Skeletal muscle satellite cell (primary cell): ENCODE results near the gene PRAME.
A peak's percentile ranks its signal among the peaks of the same experiment; 100 is the strongest.
"Not testable (repeated sequence)": the region's sequence is repeated elsewhere in the genome, so short reads cannot be mapped to it uniquely, and the experiment has no call there.

Experiments used
- H3K27me3 ChIP-seq: 2 replicates; pipeline ENCODE4 v1.7.0; 2013; ENCODE audit warnings: low read length; ENCODE audit not compliant: control insufficient read depth, insufficient read depth
- H3K36me3 ChIP-seq: 2 replicates; pipeline ENCODE4 v1.7.0; 2013; ENCODE audit warnings: mild to moderate bottlenecking, control low read depth, low read length; ENCODE audit not compliant: insufficient read depth
- H3K4me1 ChIP-seq: 2 replicates; pipeline ENCODE4 v1.7.0; 2013; ENCODE audit warnings: low read length; ENCODE audit not compliant: control insufficient read depth, insufficient read depth
- H3K4me2 ChIP-seq: 2 replicates; pipeline ENCODE4 v1.7.0; 2013; ENCODE audit warnings: mild to moderate bottlenecking, low read length
- H3K4me3 ChIP-seq: 2 replicates; pipeline ENCODE4 v1.7.0; 2013; ENCODE audit warnings: low read length
- H3K9ac ChIP-seq: 2 replicates; pipeline ENCODE4 v1.7.0; 2013; ENCODE audit warnings: mild to moderate bottlenecking, low read depth, low read length, moderate library complexity
- H3K9me3 ChIP-seq: replicated peaks from 2 replicates; pipeline ENCODE4 v1.7.0; 2013; ENCODE audit warnings: mild to moderate bottlenecking, control low read depth, low read length

PRAME gene

DNA sequence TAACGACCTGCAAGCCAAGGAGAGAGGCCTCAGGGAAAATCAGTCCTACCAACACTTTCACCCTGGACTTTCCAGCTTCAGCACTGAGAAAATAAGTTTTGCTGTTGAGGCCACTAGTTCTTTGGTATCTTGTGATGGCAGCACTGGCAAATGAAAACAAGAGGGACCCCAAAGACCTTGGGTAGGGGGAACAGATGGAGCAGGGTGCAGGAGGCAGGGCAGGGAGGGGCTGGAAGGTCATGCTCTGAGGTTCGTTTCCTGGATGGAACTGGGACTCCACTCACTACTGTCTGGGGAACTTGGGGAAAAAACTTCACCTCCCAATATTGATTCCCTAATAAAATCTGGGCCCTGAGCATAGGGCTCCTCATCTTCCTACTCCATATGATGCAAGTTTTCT is 34.2 kb upstream of the PRAME start:
- H3K36me3 ChIP-seq: no peaks in the 10 kb centered on the region
- H3K27me3 ChIP-seq: peaks cover 57% of the 10 kb centered on the region
- H3K4me3 ChIP-seq: no peak overlapping the region
- no peak overlapping the region for H3K4me2 ChIP-seq
- no peaks in the 10 kb centered on the region for H3K9me3 ChIP-seq
- H3K4me1 ChIP-seq: no peaks in the 10 kb centered on the region
- H3K9ac ChIP-seq: no peak overlapping the region

DNA sequence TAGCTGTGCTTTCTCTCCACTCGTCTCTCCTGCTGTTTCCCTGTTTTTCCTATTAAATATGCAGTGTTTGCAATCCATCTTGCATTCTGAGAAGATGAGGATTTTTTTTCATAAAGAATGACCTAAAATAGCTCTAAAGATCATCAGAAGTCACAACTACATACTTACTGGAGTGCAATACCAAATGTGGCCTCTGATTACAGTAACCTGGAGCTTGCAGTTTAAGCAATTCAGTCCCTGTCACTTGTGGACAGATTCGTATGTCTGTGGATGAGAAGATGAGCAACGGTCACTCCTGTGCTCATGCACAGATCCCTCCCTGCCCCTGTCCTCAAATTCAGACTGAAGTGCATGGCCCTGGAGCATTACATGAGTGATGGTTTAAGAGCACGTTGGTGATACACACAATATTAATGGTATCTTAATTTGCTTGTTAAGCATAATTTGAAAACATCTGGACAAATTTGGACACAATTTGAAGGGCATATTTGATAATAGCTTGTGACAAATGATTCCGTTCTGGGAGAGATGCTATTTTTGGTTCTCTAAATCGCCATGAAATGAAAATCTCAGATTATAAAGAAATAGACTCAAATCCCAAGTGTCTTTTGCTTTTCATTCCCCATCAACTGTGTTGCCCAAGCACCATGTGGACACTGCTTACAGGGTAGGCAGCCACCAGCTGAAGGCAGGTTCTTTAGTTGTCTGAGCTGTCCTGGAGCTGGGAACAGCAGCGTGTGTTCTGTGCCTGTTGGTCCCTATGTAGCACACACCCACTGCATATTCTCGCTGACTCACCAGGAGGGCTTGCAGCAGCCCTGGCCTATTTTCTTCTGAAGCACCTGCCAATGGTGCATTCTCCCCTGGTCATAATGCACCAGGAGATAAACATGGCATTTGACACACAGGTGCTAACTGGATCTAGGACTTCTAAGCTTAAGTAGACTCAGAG is 32.6 kb upstream of the PRAME start:
- peaks cover 54% of the 10 kb centered on the region for H3K27me3 ChIP-seq
- H3K4me1 ChIP-seq: no peaks in the 10 kb centered on the region
- no peaks in the 10 kb centered on the region for H3K36me3 ChIP-seq
- no peak overlapping the region for H3K4me3 ChIP-seq
- H3K4me2 ChIP-seq: no peak overlapping the region
- H3K9me3 ChIP-seq: no peaks in the 10 kb centered on the region
- no peak overlapping the region for H3K9ac ChIP-seq

DNA sequence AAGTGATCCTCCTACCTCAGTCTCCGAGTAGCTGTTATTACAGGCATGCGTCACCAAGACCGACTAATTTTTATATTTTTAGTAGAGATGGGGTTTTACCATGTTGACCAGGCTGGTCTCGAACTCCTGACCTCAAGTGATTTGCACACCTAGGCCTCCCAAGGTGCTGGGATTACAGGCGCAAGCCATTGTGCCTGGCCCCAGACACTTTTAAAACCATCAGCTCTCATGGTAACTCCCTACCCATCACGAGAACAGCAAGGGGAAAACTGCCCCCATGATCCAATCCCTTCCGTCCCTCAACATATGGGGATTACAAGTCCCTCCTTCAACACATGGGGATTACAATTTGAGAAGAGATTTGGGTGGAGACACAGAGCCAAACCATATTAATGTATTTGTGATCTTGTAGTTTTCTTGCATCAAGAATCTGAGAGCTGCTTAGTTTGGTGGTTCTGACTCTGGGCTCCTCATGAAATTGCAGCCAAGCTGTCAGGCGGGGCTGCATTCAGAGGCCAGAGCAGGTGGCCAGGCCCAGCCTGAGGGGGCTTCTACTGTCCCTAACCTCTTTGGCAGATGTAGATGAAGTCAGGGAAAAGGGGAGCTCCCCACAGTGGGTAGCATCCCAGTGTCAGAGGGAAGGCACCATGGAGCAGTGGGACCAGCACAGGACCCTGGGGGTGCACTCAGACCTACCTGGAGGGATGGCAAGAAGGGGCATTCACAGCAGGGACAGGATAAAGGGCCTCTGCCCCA is 31.2 kb upstream of the PRAME start:
- H3K4me2 ChIP-seq: no peak overlapping the region
- H3K36me3 ChIP-seq: no peaks in the 10 kb centered on the region
- H3K27me3 ChIP-seq: peaks cover 54% of the 10 kb centered on the region
- no peak overlapping the region for H3K4me3 ChIP-seq
- no peak overlapping the region for H3K9ac ChIP-seq
- no peaks in the 10 kb centered on the region for H3K9me3 ChIP-seq
- no peaks in the 10 kb centered on the region for H3K4me1 ChIP-seq

DNA sequence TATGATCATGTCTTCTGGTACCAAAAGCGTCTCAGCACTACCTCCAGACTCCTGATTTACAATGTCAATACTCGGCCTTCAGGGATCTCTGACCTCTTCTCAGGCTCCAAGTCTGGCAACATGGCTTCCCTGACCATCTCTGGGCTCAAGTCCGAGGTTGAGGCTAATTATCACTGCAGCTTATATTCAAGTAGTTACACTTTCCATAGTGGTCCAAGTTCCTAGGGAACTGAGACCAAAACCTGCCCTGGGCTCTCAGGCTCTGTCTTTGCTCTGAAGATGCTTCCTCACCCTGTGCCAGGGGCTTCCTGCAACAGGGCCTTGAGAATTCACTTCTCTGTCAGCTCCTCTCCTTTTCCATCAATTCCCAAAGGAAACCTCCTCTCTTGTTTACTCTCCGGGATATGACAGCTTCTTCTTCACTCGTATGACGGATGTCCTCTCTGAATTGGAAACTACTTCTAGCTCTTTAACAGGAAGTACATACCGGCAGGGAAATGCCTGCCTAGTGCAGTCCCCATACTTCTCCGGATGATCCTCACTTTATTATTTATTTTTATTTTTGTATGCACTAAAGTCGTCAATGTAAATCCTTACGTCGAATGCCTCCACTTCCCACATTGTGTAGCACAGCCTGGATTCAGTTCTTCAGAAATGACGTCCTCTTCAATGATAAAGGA is 29.6 kb upstream of the PRAME start:
- Histone ChIP-seq H3K9me3 (no peaks in the 10 kb centered on the region), H3K4me2 (no peak overlapping the region), H3K27me3 (peaks cover 57% of the 10 kb centered on the region), H3K4me1 (no peaks in the 10 kb centered on the region), H3K36me3 (no peaks in the 10 kb centered on the region), H3K9ac (no peak overlapping the region), H3K4me3 (no peak overlapping the region)

GRCh38 chr22:22587577-22588188 is 28.6 kb upstream of the PRAME start:
- H3K4me3 ChIP-seq: no peak overlapping the region
- H3K36me3 ChIP-seq: no peaks in the 10 kb centered on the region
- no peak overlapping the region for H3K9ac ChIP-seq

DNA sequence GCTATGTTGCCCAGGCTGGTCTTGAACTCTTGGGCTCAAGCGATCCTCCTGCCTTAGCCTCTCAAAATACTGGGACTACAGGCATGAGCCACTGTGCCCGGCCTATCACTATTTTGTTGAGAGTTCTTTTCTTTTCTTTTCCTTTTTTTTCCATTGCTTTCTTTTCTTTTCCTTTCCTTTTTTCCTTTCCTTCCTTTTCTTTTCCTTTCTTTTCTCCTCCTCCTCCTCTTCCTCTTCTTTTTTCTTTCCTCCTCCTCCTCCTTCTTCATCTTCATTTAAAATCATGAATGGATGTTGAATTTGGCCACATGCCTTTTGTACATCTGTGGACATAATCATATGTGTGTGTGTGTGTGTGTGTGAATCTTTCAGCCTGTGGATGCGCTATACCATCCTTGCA is 25.7 kb upstream of the PRAME start:
- H3K4me1 ChIP-seq: no peaks in the 10 kb centered on the region
- no peaks in the 10 kb centered on the region for H3K36me3 ChIP-seq
- H3K9ac ChIP-seq: no peak overlapping the region
- no peaks in the 10 kb centered on the region for H3K9me3 ChIP-seq
- no peak overlapping the region for H3K4me3 ChIP-seq
- H3K4me2 ChIP-seq: no peak overlapping the region
- H3K27me3 ChIP-seq: peaks cover 56% of the 10 kb centered on the region

More at GRCh38 chr22:22587577-22588188, 28.6 kb upstream of the PRAME start:
- Histone ChIP-seq H3K9me3 (no peaks in the 10 kb centered on the region), H3K4me1 (no peaks in the 10 kb centered on the region), H3K27me3 (peaks cover 64% of the 10 kb centered on the region), H3K4me2 (no peak overlapping the region)

- no peak overlapping the region for H3K4me3 ChIP-seq
- peaks cover 6% of the 10 kb centered on the region for H3K4me1 ChIP-seq
- H3K4me2 ChIP-seq: no peak overlapping the region
- peaks cover 42% of the 10 kb centered on the region for H3K27me3 ChIP-seq
- no peaks in the 10 kb centered on the region for H3K36me3 ChIP-seq
- H3K9me3 ChIP-seq: no peaks in the 10 kb centered on the region
- H3K9ac ChIP-seq: no peak overlapping the region
These were observed 24.0 kb upstream of the PRAME start for GRCh38 chr22:22583030-22583429.

- H3K36me3 ChIP-seq, H3K9ac ChIP-seq, H3K4me1 ChIP-seq, H3K4me3 ChIP-seq, H3K4me2 ChIP-seq, H3K9me3 ChIP-seq: not testable (repeated sequence)
- H3K27me3 ChIP-seq: peaks cover 48% of the 10 kb centered on the region
These were observed 22.5 kb upstream of the PRAME start for GRCh38 chr22:22581524-22581923.

GRCh38 chr22:22579869-22580604 is 21.0 kb upstream of the PRAME start:
- Histone ChIP-seq H3K9ac (no peak overlapping the region), H3K36me3 (no peaks in the 10 kb centered on the region), H3K9me3 (no peaks in the 10 kb centered on the region), H3K27me3 (peaks cover 45% of the 10 kb centered on the region), H3K4me3 (no peak overlapping the region), H3K4me2 (no peak overlapping the region), H3K4me1 (peaks cover 6% of the 10 kb centered on the region)

DNA sequence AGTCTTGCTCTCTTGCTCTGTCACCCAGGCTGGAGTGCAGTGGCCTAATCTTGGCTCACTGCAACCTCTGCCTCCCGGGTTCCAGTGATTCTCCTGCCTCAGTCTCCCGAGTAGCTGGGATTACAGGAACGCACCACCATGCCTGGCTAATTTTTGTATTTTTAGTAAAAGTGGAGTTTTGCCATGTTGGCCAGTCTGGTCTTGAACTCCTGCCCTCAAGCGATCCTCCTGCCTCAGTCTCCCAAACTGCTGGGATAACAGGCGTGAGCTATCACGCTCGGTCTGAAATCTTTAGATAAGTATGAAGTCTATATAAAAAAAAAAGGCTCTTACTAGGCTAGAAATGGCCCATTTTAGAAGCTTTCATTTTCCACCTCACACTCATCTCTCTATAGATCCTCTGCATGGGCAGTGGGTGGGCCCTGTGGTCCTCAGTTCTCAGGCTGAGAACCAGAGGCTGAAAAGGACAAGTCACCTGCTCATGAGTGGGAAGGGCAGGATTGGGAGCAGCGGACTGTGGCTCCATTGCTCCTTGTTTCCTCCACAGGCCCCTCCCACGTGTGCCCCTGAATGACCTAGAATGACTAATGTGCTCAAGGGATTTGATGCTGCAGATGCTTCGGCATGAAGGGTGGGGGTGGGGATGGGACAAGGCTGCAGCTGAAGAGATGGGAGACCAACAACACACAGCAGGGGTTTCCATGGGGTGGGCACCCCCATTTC is 19.8 kb upstream of the PRAME start:
- Histone ChIP-seq H3K4me2 (peak overlapping the region; percentile 40), H3K27me3 (peaks cover 50% of the 10 kb centered on the region), H3K4me1 (peaks cover 6% of the 10 kb centered on the region), H3K36me3 (no peaks in the 10 kb centered on the region), H3K9ac (no peak overlapping the region), H3K9me3 (no peaks in the 10 kb centered on the region), H3K4me3 (no peak overlapping the region)
